Cardiac fibroblast (primary cell): ENCODE measurements around the gene SECISBP2.

Source experiments
- DNase-seq, 2 donors: peaks; one replicate each; pipeline versions ENCODE4 v3.0.0 to v3.0.0-alpha.2; 2010; ENCODE audit warnings: low read depth in 2 of 2
- H3K4me3 ChIP-seq, 2 donors: replicated peaks in 1 of 2; 1 replicate in 1 of 2; 2 replicates in 1 of 2; pipeline ENCODE4 v1.5.1; 2011; ENCODE audit warnings: low read depth in 2 of 2, low read length in 2 of 2, mild to moderate bottlenecking in 2 of 2, moderate library complexity in 1 of 2
- TF ChIP-seq, protein P1 (sequence below): IDR thresholded peaks from one replicate; pipeline ENCODE4 v1.5.1; 2011; ENCODE audit warnings: low read depth, mild to moderate bottlenecking, low read length, inconsistent platforms

SECISBP2 gene

DNA sequence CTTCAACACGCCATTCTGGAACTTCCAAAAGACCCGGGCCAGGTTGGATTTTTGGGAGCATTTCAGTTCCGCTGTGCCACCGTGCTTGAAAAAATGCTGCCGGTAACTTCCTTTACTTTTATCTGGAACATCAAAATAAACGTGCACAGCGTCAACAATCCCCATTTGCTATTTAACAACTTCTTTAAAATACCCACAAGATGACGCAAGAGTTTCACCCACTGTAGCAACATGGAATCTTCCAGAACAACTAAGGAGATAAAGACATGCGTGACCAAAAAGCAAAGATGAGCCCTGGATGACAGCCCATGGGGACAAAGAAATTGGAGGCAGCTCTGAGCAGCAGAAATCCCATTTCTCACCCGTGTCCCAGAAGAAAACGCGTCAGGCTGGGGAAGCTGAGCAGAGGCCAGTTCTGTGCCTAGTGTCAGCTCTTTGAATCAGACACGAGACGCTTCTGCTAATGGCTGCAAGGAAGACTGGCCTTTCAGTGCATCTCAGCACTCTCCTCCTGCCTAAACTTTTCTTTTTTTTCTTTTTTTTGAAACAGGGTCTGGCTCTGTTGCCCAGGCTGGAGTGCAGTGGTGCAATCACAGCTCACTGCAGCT, 61.3 kb downstream of the SECISBP2 start:
- TF ChIP-seq, protein P1, sequence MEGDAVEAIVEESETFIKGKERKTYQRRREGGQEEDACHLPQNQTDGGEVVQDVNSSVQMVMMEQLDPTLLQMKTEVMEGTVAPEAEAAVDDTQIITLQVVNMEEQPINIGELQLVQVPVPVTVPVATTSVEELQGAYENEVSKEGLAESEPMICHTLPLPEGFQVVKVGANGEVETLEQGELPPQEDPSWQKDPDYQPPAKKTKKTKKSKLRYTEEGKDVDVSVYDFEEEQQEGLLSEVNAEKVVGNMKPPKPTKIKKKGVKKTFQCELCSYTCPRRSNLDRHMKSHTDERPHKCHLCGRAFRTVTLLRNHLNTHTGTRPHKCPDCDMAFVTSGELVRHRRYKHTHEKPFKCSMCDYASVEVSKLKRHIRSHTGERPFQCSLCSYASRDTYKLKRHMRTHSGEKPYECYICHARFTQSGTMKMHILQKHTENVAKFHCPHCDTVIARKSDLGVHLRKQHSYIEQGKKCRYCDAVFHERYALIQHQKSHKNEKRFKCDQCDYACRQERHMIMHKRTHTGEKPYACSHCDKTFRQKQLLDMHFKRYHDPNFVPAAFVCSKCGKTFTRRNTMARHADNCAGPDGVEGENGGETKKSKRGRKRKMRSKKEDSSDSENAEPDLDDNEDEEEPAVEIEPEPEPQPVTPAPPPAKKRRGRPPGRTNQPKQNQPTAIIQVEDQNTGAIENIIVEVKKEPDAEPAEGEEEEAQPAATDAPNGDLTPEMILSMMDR, result no peak
- no peak overlapping the region for H3K4me3 ChIP-seq
- no peak for DNase-seq

DNA sequence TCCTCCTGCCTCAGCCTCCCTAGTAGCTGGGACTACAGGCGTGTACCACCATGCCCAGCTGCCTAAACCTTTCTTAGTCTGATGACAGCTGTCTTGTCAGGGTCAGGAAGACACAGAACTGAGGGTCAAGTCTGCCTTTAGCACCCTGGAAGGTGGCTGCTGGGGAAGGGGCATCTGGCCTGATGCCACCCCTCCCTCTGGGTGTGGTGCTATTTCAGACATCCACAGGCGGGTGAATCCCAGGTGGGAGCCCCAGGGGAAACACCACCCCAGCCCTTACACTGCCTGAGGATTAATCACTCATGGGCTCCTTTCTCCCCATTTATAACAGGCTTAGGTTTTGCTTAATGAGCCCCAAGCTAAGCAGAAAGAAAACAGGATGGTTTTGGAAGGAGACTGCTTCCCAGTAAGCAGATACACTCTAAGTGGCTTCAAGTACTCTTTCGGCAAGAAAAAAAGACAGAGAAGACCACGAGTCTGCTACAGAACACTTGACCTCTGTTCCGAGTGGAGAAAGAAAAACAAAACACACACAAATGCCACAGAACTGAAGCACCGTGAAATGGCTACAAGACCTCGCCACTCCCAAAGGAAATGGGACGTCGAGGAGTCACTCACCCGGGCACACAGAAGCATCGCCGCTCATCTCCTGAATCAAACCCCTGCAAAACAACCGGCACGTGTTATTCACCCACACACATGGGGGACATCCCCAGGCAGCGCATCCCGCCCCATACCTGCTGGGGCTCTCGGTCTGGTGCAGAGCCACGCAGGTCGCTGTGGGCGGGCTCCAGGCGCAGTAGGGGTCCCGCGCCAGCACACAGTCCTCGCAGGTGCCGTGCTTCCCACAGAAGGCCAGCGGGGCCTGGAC, 62.4 kb downstream of the SECISBP2 start:
- H3K4me3 ChIP-seq, result no peak overlapping the region
- TF ChIP-seq, protein P1, result no peak
- DNase-seq, result no peak

- TF ChIP-seq, protein P1, result no peak
- no peak overlapping the region for H3K4me3 ChIP-seq
- no peak for DNase-seq
Observed at GRCh38 chr9:89381308-89381609, 63.0 kb downstream of the SECISBP2 start.

DNA sequence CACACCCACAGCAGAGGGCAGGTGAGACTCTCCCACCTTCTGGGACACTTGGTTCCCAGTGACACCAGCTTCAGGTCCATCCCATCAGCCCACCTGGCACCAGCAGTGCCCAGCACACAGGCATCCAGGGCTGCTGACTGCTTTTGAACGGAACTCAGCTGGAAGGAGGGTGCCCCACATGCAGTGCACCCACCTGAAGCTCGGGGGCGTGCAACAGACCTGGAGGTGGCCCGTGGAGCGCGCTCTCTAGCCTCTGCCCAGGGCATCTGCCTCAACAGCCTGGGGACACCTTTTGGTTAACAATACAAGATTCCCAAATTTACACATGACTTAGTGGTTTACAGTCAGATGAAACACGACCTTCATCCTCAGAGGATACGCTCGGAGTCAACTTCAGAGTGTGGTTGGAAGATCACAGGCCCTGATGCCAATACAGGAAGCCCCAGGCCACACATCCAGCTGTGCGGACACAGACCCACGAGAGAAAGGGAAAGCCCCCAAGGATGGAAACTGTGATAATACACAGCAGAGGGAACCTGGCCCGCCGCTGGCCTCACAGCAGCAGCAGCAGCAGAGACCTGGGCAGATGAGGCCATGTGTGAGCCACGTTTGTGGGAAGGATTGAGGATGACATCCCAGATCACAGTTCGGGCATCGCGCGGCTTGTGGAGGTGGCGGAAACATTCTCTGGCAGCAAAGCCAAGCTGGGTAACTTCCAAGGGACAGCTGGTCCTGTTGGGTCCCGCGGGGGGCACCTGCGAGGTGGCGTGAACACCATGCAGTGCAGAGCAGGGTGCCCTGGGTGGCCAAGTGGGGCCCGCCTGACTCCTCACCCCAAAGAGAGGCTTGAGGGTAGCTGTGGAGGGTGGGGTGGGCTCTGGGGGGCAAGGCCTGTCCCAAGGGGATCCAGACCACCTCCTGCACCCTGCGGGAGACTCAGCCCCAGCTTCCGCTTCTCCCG, 64.0 kb downstream of the SECISBP2 start:
- TF ChIP-seq, protein P1, result no peak
- no peak for DNase-seq
- H3K4me3 ChIP-seq, result no peak overlapping the region

DNA sequence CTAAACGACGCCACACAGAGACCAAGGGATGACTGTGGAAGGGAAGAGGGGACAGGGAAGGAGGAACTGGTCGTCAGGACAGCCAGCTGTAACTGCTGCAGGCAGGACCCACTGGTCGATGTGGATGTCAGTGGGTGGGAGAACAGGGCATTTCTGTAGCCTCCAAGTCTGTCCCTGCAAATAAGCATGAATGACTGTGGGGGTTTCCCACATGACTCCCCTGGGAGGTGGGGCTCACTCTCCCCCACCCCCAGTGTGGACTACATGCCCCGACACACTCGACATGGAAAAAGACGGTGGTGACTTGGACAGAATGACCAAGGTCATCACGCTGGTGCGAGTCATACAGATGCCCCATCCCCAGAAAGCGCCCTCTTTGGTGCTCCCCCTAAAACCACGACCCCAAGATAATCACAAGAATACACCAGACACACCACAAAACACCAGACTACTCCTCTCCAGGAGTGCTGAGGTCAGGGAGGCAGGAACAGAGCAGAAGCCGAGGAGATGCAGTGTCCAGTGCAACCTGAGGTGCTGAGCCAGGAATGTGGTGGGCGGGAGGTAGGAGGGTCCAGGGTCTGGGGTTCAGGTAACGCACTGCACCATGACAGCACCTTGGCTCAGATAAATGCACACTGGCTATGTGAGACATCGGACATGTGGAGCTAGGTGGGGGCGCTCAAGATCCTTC, 64.9 kb downstream of the SECISBP2 start:
- DNase-seq, result no peak
- TF ChIP-seq, protein P1, result no peak
- no peak overlapping the region for H3K4me3 ChIP-seq

- DNase-seq, result no peak
- no peak overlapping the region for H3K4me3 ChIP-seq
- TF ChIP-seq, protein P1, result no peak
Observed at GRCh38 chr9:89383721-89384300, 65.5 kb downstream of the SECISBP2 start.
